SK-N-SH (cell line): ENCODE measurements around the gene MED8. TPM values are rescaled to one million over a fixed set of nuclear protein-coding genes. Genes with fewer than 3 reads are reported as not detected.

Source experiments
- CTCF ChIA-PET: fragments of 300-600, 350-600 bp; formaldehyde crosslinking; extraction: SDS; loops from one replicate; lab custom pipeline; 2021; lab: Yijun Ruan, JAX
- POLR2A ChIA-PET: fragments of 350-600 bp; sonication (Branson Sonifier 250); formaldehyde crosslinking; extraction: SDS; loops from one replicate; lab custom pipeline; 2020; ENCODE audit warnings: antibody characterized with exemption, inconsistent platforms; lab: Yijun Ruan, JAX
- DNase-seq: peaks from one replicate; pipeline ENCODE4 v3.0.0; 2012
- H2AFZ ChIP-seq: fragments of 200-600 bp; sonication (generic); 2 replicates; pipeline ENCODE4 v1.8.1; 2016; ENCODE audit warnings: antibody characterized with exemption, mild to moderate bottlenecking, low read depth
- H3F3A ChIP-seq: fragments of 200-600 bp; sonication (generic); replicated peaks from 2 replicates; pipeline ENCODE3; 2016; ENCODE audit warnings: antibody characterized with exemption, mild to moderate bottlenecking; ENCODE audit not compliant: insufficient read depth
- H3K27ac ChIP-seq, 2 experiments: fragments of 200-500 bp in 1 of 2; fragments of 200-600 bp in 1 of 2; sonication (Bioruptor generic) in 1 of 2; sonication (generic), shearing (Covaris generic) in 1 of 2; 2 replicates each; pipeline versions ENCODE4 v1.5.1 to v1.6.1; 2014 to 2016; ENCODE audit warnings: low read depth in 2 of 2, inconsistent platforms in 1 of 2, low read length in 1 of 2, mild to moderate bottlenecking in 1 of 2, mixed read lengths in 1 of 2
- H3K27me3 ChIP-seq: fragments of 200-600 bp; sonication (generic), shearing (Covaris generic); 2 replicates; pipeline ENCODE4 v1.6.1; 2016; ENCODE audit warnings: mixed run types; ENCODE audit not compliant: insufficient read depth
- H3K36me3 ChIP-seq, 2 experiments: fragments of 200-500 bp in 1 of 2; fragments of 200-600 bp in 1 of 2; sonication (Bioruptor generic) in 1 of 2; sonication (generic) in 1 of 2; replicated peaks in 1 of 2; 2 replicates each; pipeline versions ENCODE3 to v1.5.1; 2014 to 2016; ENCODE audit warnings: low read length in 1 of 2, mild to moderate bottlenecking in 1 of 2; ENCODE audit not compliant: insufficient read depth in 2 of 2, control insufficient read depth in 1 of 2
- H3K4me1 ChIP-seq, 2 experiments: fragments of 200-500 bp in 1 of 2; fragments of 200-600 bp in 1 of 2; sonication (Bioruptor generic) in 1 of 2; sonication (generic), shearing (Covaris generic) in 1 of 2; 2 replicates each; pipeline versions ENCODE4 v1.5.1 to v1.6.1; 2014 to 2016; ENCODE audit warnings: low read depth in 1 of 2, low read length in 1 of 2, mixed run types in 1 of 2; ENCODE audit not compliant: insufficient read depth in 2 of 2, control insufficient read depth in 1 of 2
- H3K4me2 ChIP-seq: fragments of 200-600 bp; sonication (generic), shearing (Covaris generic); 2 replicates; pipeline ENCODE4 v1.6.1; 2017; ENCODE audit warnings: mixed run types
- H3K4me3 ChIP-seq, 2 experiments: fragments of 200-500 bp in 1 of 2; fragments of 200-600 bp in 1 of 2; sonication (Bioruptor generic) in 1 of 2; sonication (generic), shearing (Covaris generic) in 1 of 2; 2 replicates each; pipeline versions ENCODE4 v1.5.1 to v1.8.1; 2014 to 2016; ENCODE audit warnings: low read depth in 2 of 2, inconsistent platforms in 1 of 2, low read length in 1 of 2, mild to moderate bottlenecking in 1 of 2, mixed read lengths in 1 of 2, moderate library complexity in 1 of 2
- H3K79me2 ChIP-seq: fragments of 200-600 bp; sonication (generic); 2 replicates; pipeline ENCODE4 v1.8.1; 2017; ENCODE audit warnings: mild to moderate bottlenecking; ENCODE audit not compliant: insufficient read depth
- H3K9ac ChIP-seq: fragments of 200-600 bp; sonication (generic); 2 replicates; pipeline ENCODE4 v1.6.1; 2017; ENCODE audit warnings: mixed run types
- H3K9me2 ChIP-seq: fragments of 200-600 bp; sonication (generic); 2 replicates; pipeline ENCODE4 v1.6.1; 2017; ENCODE audit warnings: mixed run types
- H3K9me3 ChIP-seq: fragments of 200-600 bp; sonication (generic); 2 replicates; pipeline ENCODE4 v1.6.1; 2017; ENCODE audit warnings: mixed run types, mild to moderate bottlenecking, moderate library complexity
- H4K20me1 ChIP-seq: fragments of 200-600 bp; sonication (generic); 2 replicates; pipeline ENCODE4 v1.6.1; 2017; ENCODE audit warnings: mild to moderate bottlenecking, mixed run types; ENCODE audit not compliant: insufficient read depth
- EZH2phosphoT487 ChIP-seq: fragments of 200-600 bp; sonication (generic); IDR thresholded peaks from 2 replicates; pipeline ENCODE4 v1.6.1; 2017; ENCODE audit warnings: low read depth, mixed run types, mild to moderate bottlenecking, antibody characterized with exemption, moderate library complexity, borderline replicate concordance
- FOXJ3 ChIP-seq: sonication (generic); formaldehyde crosslinking; IDR thresholded peaks from 2 replicates; pipeline ENCODE4 v1.5.1; 2020; ENCODE audit warnings: mild to moderate bottlenecking, missing genetic modification reagents
- IRF3 ChIP-seq: fragments of 150-350 bp; IDR thresholded peaks from 2 replicates; pipeline ENCODE4 v1.6.1; 2016; ENCODE audit warnings: mild to moderate bottlenecking, low read depth, low read length
- MEF2A ChIP-seq: IDR thresholded peaks from 2 replicates; pipeline ENCODE4 v1.4.0; 2012; ENCODE audit warnings: low read depth, borderline replicate concordance
- NFIC ChIP-seq: IDR thresholded peaks from 2 replicates; pipeline ENCODE4 v1.4.0; 2012; ENCODE audit warnings: borderline replicate concordance
- PBX3 ChIP-seq: IDR thresholded peaks from 2 replicates; pipeline ENCODE4; 2012
- RCOR1 ChIP-seq: fragments of 150-350 bp; IDR thresholded peaks from 2 replicates; pipeline ENCODE4 v1.6.1; 2017; ENCODE audit warnings: antibody characterized with exemption, low read length
- SIN3A ChIP-seq: IDR thresholded peaks from 2 replicates; pipeline ENCODE4 v1.6.1; 2012; ENCODE audit warnings: low read depth, mild to moderate bottlenecking, low read length, moderate library complexity, borderline replicate concordance
- TCF12 ChIP-seq: IDR thresholded peaks from 2 replicates; pipeline ENCODE4 v1.4.0; 2012
- USF2 ChIP-seq: fragments of 150-350 bp; IDR thresholded peaks from 2 replicates; pipeline ENCODE4 v1.6.1; 2017; ENCODE audit warnings: antibody characterized with exemption, low read length, low read depth, borderline replicate concordance
- ZBTB33 ChIP-seq: IDR thresholded peaks from 2 replicates; pipeline ENCODE4 v1.4.0; 2012; ENCODE audit warnings: low read depth, borderline replicate concordance
- WGBS: methylation state at CpG from one replicate; pipeline ENCODE4 v1.1.6; 2017; ENCODE audit warnings: low lambda C conversion rate; 5-methylcytosine and 5-hydroxymethylcytosine counted together
- polyA plus RNA-seq, 3 experiments: library from polyadenylated mRNA; depleted of rRNA; stranded (reverse); fragments of >200 nt; gene quantifications; 2 replicates each; pipeline ENCODE4 v1.2.3, GENCODE V29; 2012

The MED8 gene
- polyA plus RNA-seq, 1 of the 3 experiments (the other 2 are of a cell fraction): 33.7 TPM

GRCh38 chr1:43426221-43426620, 36.6 kb upstream of the MED8 start (continued):
- no peak for TF ChIP-seq RCOR1
- no peak for TF ChIP-seq TCF12
- TF ChIP-seq, all 33 proteins: peak for 0

GRCh38 chr1:43425045-43425444, 35.4 kb upstream of the MED8 start:
- Histone ChIP-seq H3K9ac (no peak overlapping the region), H3K4me3 (no peak overlapping the region), H4K20me1 (no peaks in the 10 kb centered on the region), H3F3A (no peaks in the 10 kb centered on the region), H3K27ac (no peak overlapping the region), H3K4me1 (no peaks in the 10 kb centered on the region), H3K79me2 (no peaks in the 10 kb centered on the region), H3K9me3 (no peaks in the 10 kb centered on the region), H3K36me3 (peaks cover 18 to 88% of the 10 kb centered on the region in 2 experiments), H2AFZ (no peak overlapping the region), H3K27me3 (no peaks in the 10 kb centered on the region), H3K9me2 (no peaks in the 10 kb centered on the region), H3K4me2 (no peak overlapping the region)
- WGBS: 68% methylated on average over 4 of the region's 4 CpGs
- TF ChIP-seq FOXJ3 (CRISPR knock-in tag): no peak
- TF ChIP-seq SIN3A: no peak
- no peak for TF ChIP-seq ZBTB33
- no peak for TF ChIP-seq PBX3
- TF ChIP-seq NFIC: no peak
- no peak for DNase-seq
- CTCF ChIA-PET: interaction anchor here (0.7 to 2.1 kb wide), 2 partner anchors 13 to 338 kb away, joined by 3 to 5 read pairs; no protein-coding TSS in a partner anchor
- POLR2A ChIA-PET: interaction anchor here (0.6 to 1.0 kb wide), 2 partner anchors 29 to 225 kb away, joined by 3 read pairs; partner anchors contain the start of genes HYI and KDM4A

GRCh38 chr1:43423672-43424550, 34.3 kb upstream of the MED8 start:
- H3K4me2 ChIP-seq: no peak overlapping the region
- ChIA-PET POLR2A (interaction anchor here (0.7 kb wide), 1 partner anchor 30 kb away, joined by 5 read pairs; no protein-coding TSS in a partner anchor), CTCF (interaction anchor here (0.6 to 0.9 kb wide), 2 partner anchors 9 to 197 kb away, joined by 3 read pairs; no protein-coding TSS in a partner anchor)
- H3K27ac ChIP-seq: no peak overlapping the region
- H4K20me1 ChIP-seq: no peaks in the 10 kb centered on the region
- TF ChIP-seq IRF3 (no peak), MEF2A (no peak), RCOR1 (no peak), EZH2phosphoT487 (no peak), NFIC (no peak), USF2 (no peak)
- no peaks in the 10 kb centered on the region for H3K9me3 ChIP-seq
- DNase-seq: no peak
- no peaks in the 10 kb centered on the region for H3K9me2 ChIP-seq
- no peak overlapping the region for H3K9ac ChIP-seq
- peaks cover 17 to 89% of the 10 kb centered on the region in 2 experiments for H3K36me3 ChIP-seq
- H3K79me2 ChIP-seq: no peaks in the 10 kb centered on the region
- no peak overlapping the region for H3K4me3 ChIP-seq
- no peaks in the 10 kb centered on the region for H3K4me1 ChIP-seq
- no peak overlapping the region for H2AFZ ChIP-seq
- WGBS: 95% methylated on average over 23 of the region's 23 CpGs
- H3F3A ChIP-seq: no peaks in the 10 kb centered on the region
- H3K27me3 ChIP-seq: no peaks in the 10 kb centered on the region
